HG03139 (cell line): ENCODE results near the gene CD59.
A peak's percentile ranks its signal among the peaks of the same experiment; 100 is the strongest.
"Not testable (repeated sequence)": the region's sequence is repeated elsewhere in the genome, so short reads cannot be mapped to it uniquely, and the experiment has no call there.

ENCODE experiments used
- ATAC-seq: cut with Tn5 transposase; IDR thresholded peaks from one replicate; pipeline ENCODE4 v1.9.1; 2021; ENCODE audit not compliant: unreplicated experiment

CD59 gene

GRCh38 chr11:33713856-33714398 lies 22.3 kb downstream of the CD59 start:
- ATAC-seq, result no peak

GRCh38 chr11:33713151-33713855 lies 22.9 kb downstream of the CD59 start:
- ATAC-seq, result no peak

- ATAC-seq, result no peak
Measured at GRCh38 chr11:33712436-33712835, 23.8 kb downstream of the CD59 start.

- ATAC-seq, result no peak
Measured at GRCh38 chr11:33709466-33709865, 26.8 kb downstream of the CD59 start.

- no peak for ATAC-seq
Measured at GRCh38 chr11:33708985-33709384, 27.2 kb downstream of the CD59 start.

GRCh38 chr11:33707831-33708230 lies 28.4 kb downstream of the CD59 start:
- not testable (repeated sequence) for ATAC-seq

- no peak for ATAC-seq
Measured at GRCh38 chr11:33706966-33707365, 29.3 kb downstream of the CD59 start.

GRCh38 chr11:33706546-33706945 lies 29.7 kb downstream of the CD59 start:
- no peak for ATAC-seq

- ATAC-seq, result no peak
Measured at GRCh38 chr11:33704240-33705002, 31.8 kb downstream of the CD59 start.

- no peak for ATAC-seq
Measured at GRCh38 chr11:33703788-33704187, 32.4 kb downstream of the CD59 start.

- no peak for ATAC-seq
Measured at GRCh38 chr11:33703234-33703633, 33.0 kb downstream of the CD59 start.

- ATAC-seq, result no peak
Measured at GRCh38 chr11:33701302-33702230, 34.7 kb downstream of the CD59 start.

GRCh38 chr11:33700502-33701271 lies 35.5 kb downstream of the CD59 start, which contains the start of gene C11orf91:
TSS of gene C11orf91 (minus strand) at chr11:33700826. CDS start at chr11:33700740, 86 bp downstream.
- peak; percentile 88 for ATAC-seq

GRCh38 chr11:33700063-33700501 lies 36.1 kb downstream of the CD59 start:
- ATAC-seq, result no peak

GRCh38 chr11:33699515-33700062 lies 36.6 kb downstream of the CD59 start:
- no peak for ATAC-seq

- ATAC-seq, result no peak
Measured at GRCh38 chr11:33698921-33699320, 37.3 kb downstream of the CD59 start.

GRCh38 chr11:33697997-33698396 lies 38.2 kb downstream of the CD59 start:
- no peak for ATAC-seq

GRCh38 chr11:33696931-33697638 lies 39.1 kb downstream of the CD59 start:
- no peak for ATAC-seq

GRCh38 chr11:33696411-33696810 lies 39.8 kb downstream of the CD59 start:
- ATAC-seq, result no peak
